Fibroblast of skin of left biceps (primary cell): ENCODE data around the gene HYI.
"Not testable (repeated sequence)": the region's sequence is repeated elsewhere in the genome, so short reads cannot be mapped to it uniquely, and the experiment has no call there.

Source experiments
- DNase-seq, 2 experiments: peaks; one replicate each; pipeline ENCODE4 v3.0.0-alpha.2; 2013; ENCODE audit warnings: low read depth in 2 of 2

The HYI gene

DNA sequence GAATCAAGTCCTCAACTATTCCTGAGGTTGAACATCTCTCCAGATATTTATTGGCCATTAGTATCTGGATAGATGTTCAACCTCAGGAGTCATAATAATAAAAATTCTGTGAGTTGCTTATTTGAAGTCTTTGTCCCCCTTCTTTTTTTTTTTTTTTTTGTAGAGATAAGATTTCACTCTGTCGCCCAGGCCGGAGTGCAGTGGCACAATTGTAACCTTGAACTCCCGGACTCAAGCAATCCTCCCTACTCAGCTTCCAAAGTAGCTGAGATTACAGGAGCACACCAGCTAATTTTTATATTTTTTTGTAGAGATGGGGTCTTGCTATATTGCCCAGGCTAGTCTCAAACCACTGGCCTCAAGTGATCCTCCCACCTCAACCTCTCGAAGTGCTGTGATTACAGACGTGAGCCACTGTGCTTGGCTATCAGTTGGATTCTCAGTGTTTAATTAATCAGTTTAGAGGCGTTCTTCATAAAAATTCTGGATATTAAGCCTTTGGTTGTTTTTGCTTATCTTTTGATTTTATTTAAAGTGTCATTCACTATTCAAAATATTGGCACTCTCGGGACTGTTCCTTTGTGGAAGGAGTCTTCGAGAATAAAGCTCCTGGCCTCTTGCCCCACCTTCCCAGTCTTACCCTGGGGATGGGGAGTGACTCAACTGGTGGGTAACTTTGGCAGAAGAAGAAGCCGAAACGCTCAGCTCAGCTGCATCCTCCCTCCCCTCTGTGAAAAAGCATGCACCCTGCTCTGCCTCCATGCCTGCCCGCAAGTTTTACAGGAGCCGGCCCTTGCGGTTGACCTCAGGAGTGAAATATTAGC lies 11.2 kb upstream of the HYI start:
- no peak for DNase-seq

DNA sequence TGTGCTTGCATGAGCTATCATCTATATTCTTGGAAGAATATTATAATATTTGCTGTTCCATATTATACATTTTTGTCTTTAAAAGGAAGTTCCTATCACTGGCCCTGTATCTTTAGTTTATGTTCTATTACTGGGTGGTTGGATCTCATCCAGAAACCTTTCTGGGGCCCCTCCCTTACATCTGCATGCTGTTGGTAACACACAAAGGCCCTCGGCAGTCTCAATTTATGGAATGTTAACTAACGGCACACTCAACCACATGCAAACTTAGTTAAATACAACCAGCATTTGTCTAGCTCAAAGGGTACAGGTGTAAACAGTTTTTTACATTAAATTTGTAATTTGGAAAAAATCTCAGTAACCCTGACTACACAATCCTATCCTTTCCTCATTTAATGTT lies 9.7 kb upstream of the HYI start:
- DNase-seq = no peak

DNA sequence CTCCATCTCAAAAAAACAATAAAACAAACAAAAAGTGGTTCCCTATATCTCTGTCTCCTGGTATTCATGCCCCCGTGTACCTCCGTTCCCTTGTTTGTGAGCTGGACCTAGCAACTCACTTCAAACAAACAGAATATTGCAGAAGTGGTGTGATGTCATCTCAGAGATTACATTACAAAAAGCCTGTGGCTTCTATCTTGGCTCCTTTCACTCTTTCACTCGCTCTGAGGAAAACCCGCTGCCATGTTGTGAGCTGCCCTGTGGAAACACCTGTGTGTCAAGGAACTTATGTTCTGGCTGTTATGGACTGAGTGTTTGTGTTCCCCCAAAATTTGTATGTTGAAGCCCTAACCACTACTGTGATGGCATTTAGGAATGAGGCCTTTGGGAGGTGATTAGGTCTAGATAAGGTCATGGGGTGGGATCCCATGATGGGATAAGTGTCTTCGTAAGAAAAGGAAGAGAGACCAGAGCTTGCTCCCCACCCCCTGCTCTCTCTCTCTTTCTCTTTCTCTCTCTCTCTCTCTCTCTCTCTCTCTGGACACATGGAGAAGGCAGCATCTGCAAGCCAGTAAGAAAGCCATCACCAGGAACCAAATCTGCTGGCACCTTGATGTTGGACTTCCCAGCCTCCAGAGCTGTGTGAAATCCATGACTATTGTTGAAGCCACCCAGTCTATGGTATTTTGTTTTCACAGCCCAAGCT lies 7.4 kb upstream of the HYI start:
- no peak for DNase-seq

DNA sequence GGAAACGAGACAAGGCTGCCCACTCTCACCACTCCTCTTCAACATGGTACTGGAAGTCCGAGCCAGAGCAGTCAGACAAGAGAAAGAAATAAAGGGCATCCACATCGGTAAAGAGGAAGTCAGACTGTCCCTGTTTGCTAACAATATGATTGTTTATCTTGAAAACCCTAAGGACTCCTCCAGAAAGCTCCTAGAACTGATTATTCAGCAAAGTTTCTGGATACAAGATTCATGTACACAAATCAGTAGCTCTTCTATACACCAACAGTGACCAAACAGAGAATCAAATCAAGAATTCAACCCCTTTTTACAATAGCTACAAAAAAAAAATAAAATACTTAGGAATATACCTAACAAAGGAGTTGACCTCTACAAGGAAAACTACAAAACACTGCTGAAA lies 4.6 kb upstream of the HYI start:
- not testable (repeated sequence) for DNase-seq

DNA sequence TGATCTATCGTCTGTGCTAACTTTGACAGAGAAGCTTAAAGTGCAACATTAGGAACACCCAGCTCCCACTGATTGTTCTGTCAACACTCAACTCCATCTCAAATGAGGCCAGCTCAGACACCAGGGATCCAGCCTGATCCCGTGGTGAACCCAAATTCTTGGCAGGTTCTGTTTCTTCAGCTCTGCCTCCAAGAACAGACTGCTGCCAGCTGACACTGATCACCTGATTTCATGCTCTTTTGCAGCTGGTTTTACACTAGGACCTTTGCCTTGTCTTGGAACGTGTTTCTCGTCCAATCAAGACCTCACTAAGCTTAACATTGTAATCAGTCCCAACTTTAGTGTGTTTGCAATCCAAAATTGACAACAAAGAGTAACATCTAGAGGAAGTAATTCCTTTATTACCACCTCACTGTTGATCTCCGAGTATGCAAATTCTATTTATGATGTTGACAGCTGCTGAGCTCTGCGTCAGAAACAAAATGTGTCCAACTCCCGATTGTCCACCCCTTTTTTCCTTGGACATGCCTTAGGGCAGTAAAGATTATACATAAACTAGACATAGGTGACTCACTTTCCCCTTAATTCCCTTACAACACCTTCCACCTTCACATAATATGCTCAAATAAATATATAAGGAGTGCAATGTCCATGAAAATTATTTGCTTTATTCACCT lies 1.6 kb upstream of the HYI start:
- DNase-seq = no peak

DNA sequence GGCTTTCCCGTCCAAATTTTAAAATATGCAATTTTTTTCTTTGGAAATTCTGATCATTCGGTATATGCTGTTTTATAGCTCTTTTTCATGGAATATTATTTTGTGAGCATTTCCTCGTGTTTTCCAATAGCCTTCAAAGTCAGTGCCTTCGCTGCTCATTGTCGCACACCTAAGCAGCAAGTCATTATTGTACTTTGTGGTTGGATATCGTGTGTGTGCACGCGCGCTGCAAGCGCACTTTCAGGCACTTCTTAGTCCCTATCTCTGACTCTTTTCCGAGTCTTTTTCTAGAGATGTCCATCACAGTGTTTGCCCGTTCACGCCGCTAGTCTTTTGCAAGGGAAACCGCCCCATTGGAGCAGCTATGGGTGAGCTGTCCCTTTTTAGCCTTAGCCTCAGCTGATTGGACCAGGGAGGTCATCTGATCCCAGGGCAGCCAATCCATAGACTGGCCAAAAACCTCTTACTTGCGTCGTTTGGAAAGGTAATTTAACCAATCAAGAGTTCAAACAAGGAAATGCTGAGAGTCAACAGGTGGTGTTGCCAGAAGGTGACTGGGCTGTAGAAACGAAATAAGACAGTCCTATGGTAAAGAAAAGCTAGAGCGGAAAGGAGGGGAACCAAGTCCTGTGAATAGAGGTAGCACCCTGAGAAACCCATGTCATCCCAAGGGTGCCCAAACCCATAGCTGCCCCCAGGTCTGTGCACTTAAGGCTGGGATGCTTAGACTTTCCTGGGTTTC lies 710 bp upstream of the HYI start:
- DNase-seq = peak; percentile 50 to 60

DNA sequence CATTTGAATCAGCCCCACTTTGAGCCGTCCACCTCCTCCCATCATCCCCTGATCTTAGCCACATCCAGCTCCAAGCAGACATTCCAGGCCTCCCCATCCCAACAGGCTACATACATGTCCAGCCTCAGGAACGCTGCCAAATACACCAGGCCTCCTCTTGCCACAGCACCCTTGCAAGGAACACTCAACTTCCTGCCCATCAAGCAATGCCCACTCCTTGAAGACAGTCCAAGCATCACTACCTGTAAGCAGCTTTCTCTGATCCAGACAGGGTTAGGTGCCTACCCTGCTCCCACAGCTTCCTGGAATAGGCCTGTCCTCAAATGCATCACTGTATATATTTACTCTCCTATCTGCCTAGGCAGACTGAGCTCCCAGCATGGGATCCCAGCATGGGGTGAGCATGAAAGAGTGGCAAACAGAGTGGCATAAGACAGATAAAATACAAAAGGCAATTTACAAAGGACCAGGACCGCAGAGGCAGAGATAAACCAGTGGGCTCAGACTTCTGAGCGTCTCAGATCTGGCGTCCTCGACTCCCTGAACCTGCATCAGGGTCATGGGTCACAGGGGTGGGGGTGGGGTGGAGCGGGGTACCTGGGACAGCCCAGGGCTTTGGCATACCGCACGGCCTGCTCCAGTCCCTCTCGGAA lies 816 bp downstream of the HYI start:
- no peak for DNase-seq

DNA sequence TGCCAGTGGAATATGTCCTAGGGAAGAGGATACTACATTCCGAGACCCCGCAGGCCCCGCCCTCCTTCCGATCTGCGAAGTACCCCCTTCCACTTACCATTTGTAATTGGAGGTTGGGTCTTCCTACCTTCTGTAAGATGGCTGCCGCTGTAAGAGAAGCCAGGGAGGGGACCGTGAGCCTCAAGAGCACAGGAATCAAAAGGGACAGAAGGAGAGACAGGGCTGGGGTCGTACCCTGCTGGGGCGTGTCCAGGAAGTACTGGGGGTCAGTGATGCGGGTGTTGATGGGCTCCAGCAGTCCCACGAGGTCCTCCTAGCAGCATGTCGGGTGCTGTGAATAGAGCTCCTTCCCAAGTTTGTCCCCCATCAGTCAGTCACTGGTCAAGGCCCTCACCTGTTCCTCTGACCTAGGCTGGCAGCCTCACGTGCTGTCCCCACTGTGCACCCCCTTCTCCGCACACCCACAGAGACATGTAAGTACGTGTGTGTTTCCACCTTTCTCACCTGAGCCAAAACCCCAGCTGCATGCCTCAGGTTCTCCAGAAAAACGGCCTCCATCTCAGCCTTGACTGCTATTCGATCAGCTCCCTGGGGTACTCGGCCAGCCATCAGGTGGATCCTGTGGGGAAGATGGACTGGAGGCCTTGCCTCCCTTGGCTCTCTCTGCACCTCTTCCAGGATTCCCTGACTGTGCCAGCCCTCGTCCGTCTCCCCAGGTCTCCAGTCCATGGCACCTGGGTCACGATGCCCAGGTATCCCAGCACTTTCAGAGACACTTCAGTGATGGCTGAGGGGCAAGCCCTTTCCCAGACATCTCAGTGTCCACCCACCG lies 1.8 kb downstream of the HYI start:
- DNase-seq = no peak

DNA sequence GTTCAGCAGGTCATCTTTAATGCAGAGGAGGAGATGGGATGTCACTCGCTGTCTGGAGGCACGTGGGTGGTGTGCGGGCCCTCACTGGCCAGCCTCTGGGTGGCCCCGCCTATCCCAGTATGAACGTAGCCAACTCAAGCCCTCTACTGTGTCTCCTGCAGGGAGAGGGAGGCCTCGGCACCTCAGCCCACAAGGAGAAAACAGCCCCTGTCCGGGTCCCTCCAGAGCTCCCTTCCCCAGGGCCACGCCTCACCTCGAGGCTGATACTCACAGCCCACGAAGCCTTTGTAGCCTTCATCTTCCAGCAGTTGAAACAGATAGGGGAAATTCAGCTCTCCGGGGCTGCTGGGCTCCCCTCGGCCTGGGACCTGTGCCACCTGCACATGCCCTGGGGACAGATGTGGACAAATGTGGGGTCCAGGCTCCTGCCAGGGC lies 2.6 kb downstream of the HYI start:
- DNase-seq = no peak

DNA sequence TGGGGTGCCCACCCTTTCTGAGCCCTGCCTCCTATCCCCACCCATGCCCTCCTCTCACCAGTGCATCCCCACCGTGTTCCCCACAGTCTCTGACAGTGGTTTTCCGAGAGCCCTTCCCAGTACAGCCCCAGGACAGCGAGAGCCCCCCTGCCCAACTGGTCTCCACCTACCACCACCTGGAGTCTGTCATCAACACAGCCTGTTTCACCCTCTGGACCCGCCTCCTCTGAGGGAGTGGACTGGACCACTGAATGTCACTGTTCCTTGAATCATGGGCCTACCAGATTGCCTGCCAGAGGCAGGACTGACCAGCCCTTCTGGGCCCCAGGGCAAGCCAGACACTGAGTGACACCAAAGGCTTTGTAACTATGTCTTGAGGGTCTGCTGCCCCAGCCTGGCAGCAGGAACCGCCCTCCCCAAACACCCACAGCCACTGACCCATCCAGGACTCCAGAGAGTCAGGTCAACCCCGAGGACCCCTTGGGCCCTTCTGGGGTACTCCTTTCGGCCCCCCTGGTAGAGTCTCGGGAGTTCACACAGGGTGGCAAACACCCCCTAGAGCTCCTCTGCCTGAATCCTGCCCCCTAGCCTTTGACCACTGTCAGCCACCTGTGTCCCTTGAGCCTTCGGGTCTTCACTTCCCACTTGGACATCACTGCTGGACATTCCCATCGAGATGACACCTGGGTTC lies 3.3 kb downstream of the HYI start:
- DNase-seq = no peak

DNA sequence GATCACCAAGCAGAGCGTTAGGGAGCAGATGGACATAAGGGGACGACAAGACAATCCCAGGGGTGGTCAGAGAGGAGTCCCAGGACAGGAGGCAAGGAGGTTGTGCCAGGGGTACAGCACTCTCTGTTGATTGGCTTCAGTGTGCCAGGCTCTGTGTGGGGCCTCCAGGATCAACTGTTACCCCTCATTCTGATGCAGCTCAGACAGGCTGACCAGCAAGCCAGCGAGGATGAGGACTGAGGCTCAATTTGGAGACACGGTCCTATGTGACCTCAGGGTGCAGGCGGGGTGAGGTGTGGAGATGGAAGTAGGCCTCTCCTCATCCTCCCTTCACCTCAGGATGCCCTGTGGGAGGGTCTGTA lies 4.0 kb downstream of the HYI start:
- DNase-seq = no peak

DNA sequence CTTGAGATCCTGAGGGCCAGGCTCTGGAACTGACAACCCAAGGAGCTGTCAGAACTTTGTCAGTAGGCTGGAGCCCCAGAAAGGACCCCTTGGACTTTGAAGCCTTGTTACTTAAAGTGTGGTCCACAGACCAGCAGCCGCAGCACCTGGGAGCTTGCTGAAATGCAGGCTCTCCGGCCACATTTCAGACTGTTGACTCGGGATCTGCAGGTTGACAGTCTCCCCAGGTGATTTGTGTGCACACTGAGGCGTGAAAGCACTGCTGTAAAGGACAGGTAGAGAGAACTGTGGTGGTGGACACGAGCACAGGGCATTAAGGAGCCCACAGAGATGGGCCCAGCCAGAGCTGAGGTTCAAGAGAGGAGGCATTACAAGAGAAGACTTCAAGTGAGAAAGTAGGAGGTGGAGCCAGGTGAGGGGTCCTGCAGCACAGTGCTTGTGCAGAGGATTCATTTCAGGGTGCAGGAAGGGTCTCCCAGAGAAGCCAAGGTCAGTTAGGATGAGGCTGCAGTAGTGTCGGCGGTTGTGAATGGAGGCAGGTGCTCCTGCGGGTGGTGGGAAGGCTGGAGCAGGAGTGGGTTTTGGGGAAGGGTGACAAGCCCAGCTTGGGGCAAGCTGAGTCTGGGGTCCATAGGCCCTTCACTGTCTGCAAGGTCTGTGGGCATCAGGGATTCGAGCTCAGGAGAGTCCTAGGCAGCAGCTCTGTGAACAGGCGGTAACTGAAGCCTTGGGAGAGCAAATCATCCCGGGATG lies 4.6 kb downstream of the HYI start:
- DNase-seq = no peak

DNA sequence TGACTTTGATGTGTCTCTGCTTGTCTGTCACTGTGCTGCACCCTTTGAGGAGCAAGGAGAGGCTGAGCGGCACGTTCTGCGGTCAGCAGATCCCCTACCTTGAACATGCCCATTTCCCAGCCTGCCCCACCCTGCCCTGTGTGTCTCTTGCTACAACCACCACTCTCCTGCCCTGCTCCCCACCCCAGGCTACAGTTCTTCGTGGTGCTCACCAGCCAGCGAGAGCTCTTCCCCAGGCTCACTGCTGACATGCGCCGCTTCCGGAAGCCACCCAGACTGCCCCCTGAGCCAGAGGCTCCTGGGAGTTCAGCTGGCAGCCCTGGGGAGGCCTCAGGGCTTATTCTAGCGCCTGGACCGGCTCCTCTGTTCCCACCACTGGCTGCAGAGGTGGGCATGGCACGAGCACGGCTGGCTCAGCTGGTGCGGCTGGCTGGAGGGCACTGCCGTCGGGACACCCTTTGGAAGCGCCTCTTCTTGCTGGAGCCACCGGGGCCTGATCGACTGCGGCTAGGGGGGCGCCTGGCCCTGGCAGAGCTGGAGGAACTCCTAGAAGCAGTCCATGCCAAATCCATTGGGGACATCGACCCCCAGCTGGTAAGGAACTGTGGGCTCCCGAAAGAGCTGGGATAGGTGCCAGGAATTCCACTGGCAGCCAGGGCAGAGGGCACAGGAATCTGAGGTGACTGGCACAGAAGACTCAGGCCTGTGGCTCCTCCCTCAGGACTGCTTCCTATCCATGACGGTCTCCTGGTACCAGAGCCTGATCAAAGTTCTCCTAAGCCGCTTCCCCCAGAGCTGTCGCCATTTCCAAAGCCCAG lies 5.6 kb downstream of the HYI start:
- DNase-seq = no peak

DNA sequence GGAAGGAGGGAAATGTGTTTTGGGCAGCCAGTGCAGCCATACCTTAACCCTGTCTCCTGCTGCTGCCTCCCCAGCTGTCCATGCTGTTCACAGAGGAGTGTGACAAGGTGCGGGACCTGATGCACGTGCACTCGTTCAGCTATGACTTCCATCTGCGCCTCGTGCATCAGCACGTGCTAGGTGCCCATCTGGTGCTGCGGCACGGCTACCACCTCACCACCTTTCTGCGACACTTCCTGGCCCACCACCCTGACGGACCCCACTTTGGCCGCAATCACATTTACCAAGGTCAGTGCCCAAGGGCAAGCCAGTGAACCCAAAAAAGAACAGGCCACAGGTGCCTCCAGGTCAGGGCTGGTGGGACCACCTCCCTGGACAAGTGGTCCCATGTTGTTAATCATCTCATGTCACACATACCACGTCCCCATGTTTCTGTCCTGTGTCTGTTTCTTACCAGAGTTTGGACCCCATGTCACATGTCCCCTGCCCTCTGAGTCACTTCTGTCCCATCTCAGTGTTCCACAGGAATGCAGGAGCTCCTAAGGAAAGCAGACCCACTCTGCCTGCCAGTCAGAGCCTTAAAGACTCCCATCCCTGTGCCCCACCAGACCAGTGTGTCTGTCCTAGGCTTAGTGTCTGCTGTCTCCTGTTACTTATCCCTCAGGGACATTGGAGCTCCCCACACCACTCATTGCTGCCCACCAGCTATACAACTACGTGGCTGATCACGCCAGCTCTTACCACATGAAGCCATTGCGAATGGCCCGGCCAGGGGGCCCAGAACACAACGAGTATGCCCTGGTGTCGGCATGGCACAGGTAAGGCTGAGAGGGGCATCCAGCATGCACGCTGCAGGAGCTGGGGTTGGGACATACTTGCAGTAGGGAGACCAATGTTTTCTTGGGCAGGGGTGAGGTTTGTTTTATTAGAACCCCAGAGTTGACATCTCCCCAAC lies 6.6 kb downstream of the HYI start:
- DNase-seq = no peak

DNA sequence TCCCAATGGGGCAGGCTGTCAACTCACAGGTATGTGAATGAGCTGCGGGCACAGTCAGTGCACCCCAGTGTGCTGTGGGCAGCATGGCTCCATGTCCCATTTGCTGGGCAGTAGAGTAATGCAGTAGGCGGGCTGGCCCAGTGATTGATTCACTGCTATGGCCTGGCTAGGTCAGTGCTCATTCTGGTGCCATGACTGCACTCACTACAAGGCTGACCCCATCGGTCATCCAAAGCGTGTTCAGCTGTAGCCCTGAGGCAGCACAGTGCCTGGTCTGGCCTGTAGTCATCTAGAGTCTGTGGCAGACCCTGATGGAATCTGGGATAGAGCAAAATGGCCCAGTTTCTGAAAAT lies 7.4 kb downstream of the HYI start:
- no peak for DNase-seq

DNA sequence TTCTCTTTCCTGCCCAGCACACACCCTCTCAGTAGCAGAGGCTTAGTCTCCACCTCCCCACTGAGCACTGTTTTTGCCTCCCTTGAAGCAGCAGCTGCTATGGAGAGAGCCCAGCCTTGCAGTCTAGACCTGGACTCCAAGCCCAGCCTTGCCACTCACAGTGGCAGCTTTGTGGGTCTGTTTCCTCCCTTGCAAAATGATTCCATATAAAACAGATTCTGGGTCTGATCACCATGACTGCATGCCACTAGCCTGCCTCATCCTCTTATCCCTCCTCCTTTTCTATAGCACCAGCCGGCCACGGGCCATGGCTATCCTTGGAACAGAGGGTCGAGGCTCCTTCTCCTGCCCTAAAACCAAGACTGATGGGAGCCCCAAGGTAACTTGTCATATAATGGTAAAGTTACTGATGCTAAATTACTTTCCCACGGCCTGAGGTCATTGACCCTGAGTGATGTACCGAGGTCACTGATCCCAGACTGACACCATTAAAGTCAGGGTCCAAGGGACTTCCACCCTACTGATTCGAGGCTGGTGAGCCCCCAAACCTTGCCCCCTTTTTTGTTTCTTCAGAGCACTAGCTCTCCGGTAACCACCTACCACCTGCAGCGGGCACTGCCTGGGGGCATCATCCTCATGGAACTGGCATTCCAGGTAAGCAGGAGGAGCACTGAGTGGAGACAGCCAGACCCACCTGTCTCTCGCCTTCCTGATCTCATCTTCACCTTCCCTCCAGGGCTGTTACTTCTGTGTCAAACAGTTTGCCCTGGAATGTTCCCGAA lies 7.9 kb downstream of the HYI start:
- DNase-seq = no peak

DNA sequence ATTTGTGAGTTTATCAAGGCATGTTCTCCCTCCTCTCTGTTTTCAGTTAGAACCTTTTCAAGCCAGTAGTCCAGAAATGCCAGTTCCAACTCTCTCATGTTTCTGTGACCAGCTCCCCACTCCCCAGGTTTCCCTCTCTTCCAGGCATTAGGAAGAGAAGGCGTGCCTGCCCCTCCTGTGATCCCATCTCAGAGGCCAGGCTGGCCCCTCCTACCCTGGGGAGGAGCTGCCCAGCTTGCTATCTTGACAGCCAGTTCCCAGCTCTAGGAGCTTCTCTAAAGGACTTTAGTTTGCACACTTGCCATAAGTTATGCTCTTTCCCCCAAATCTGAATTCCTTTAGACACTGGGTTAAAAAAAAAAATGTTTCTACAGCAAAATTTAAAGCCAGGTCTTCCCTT lies 8.9 kb downstream of the HYI start:
- DNase-seq = no peak
